Immature natural killer cell (primary cell): ENCODE data around the gene UQCC2. TPM values are rescaled to one million over a fixed set of nuclear protein-coding genes. Genes with fewer than 3 reads are reported as not detected.

Experiments
- DNase-seq, 3 donors: peaks; one replicate each; pipeline ENCODE4 v3.0.0; 2022; ENCODE audit warnings: mixed read lengths in 1 of 3
- H3K27ac Mint-ChIP-seq, 6 donors: one replicate each; pipeline ENCODE4 v1.8.0; 2020; ENCODE audit warnings: mixed read lengths in 6 of 6, mild to moderate bottlenecking in 5 of 6, inconsistent platforms in 4 of 6, moderate library complexity in 3 of 6
- H3K27me3 Mint-ChIP-seq, 3 donors: one replicate each; pipeline ENCODE4 v1.8.0; 2020 to 2021; ENCODE audit warnings: low read depth in 3 of 3, mild to moderate bottlenecking in 3 of 3, mixed read lengths in 3 of 3, moderate library complexity in 3 of 3, inconsistent platforms in 1 of 3
- H3K36me3 Mint-ChIP-seq, 3 donors: one replicate each; pipeline ENCODE4 v1.8.0; 2020; ENCODE audit warnings: mixed read lengths in 3 of 3, inconsistent platforms in 2 of 3, mild to moderate bottlenecking in 2 of 3
- H3K4me1 Mint-ChIP-seq, 2 donors: one replicate each; pipeline ENCODE4 v1.8.0; 2020; ENCODE audit warnings: inconsistent platforms in 2 of 2, mild to moderate bottlenecking in 2 of 2, mixed read lengths in 2 of 2, moderate library complexity in 1 of 2
- H3K4me3 Mint-ChIP-seq, 5 donors: one replicate each; pipeline ENCODE4 v1.8.0; 2020; ENCODE audit warnings: mild to moderate bottlenecking in 5 of 5, mixed read lengths in 5 of 5, inconsistent platforms in 3 of 5, moderate library complexity in 3 of 5
- H3K9me3 Mint-ChIP-seq, 6 donors: one replicate each; pipeline ENCODE4 v1.8.0; 2020; ENCODE audit warnings: mild to moderate bottlenecking in 6 of 6, mixed read lengths in 6 of 6, inconsistent platforms in 4 of 6, moderate library complexity in 3 of 6
- polyA plus RNA-seq, 3 donors: library from polyadenylated mRNA; unstranded; fragments of 300-500 nt; fragmentation: Illumina TruSeq; gene quantifications; one replicate each; pipeline ENCODE4 v1.2.3, GENCODE V29; 2021

The UQCC2 gene
- polyA plus RNA-seq, 3 donors from 2014 or later = 27.9 to 48.8 (median 37.4) TPM

- H3K36me3 Mint-ChIP-seq = peaks cover 20 to 36% (median 24%) of the 10 kb centered on the region in 3 donors
- peak overlapping the region; percentile 97 to 98 (median 97) for H3K27ac Mint-ChIP-seq
- H3K4me1 Mint-ChIP-seq = peaks cover 51 to 59% of the 10 kb centered on the region in 2 donors
- DNase-seq = peak; percentile 86 to 87 (median 86)
- H3K9me3 Mint-ChIP-seq = no peaks in the 10 kb centered on the region
- H3K27me3 Mint-ChIP-seq = peaks cover 0 to 9% (median 4%) of the 10 kb centered on the region in 3 donors
- H3K4me3 Mint-ChIP-seq = peak overlapping the region; percentile 22 to 73 (median 63)
Observed at GRCh38 chr6:33692760-33693158, 18.7 kb downstream of the UQCC2 start.

- H3K4me3 Mint-ChIP-seq = peak overlapping the region; percentile 22 to 73 (median 63)
- no peak for DNase-seq
- H3K9me3 Mint-ChIP-seq = no peaks in the 10 kb centered on the region
- peaks cover 20 to 33% (median 20%) of the 10 kb centered on the region in 3 donors for H3K36me3 Mint-ChIP-seq
- H3K27me3 Mint-ChIP-seq = peaks cover 0 to 9% (median 4%) of the 10 kb centered on the region in 3 donors
- H3K27ac Mint-ChIP-seq = peak overlapping the region; percentile 97 to 98 (median 97)
- peaks cover 45 to 55% of the 10 kb centered on the region in 2 donors for H3K4me1 Mint-ChIP-seq
Observed at GRCh38 chr6:33692078-33692759, 19.3 kb downstream of the UQCC2 start.

GRCh38 chr6:33691456-33692077 lies 19.9 kb downstream of the UQCC2 start:
- peaks cover 2 to 9% (median 7%) of the 10 kb centered on the region in 3 donors for H3K27me3 Mint-ChIP-seq
- H3K27ac Mint-ChIP-seq = peak overlapping the region; percentile 97 to 98 (median 97)
- peaks cover 40 to 49% of the 10 kb centered on the region in 2 donors for H3K4me1 Mint-ChIP-seq
- peaks cover 20 to 35% (median 22%) of the 10 kb centered on the region in 3 donors for H3K36me3 Mint-ChIP-seq
- no peaks in the 10 kb centered on the region for H3K9me3 Mint-ChIP-seq
- H3K4me3 Mint-ChIP-seq = no peak overlapping the region
- no peak for DNase-seq

- DNase-seq = no peak
- H3K9me3 Mint-ChIP-seq = no peaks in the 10 kb centered on the region
- H3K4me3 Mint-ChIP-seq = no peak overlapping the region
- peaks cover 24 to 34% (median 25%) of the 10 kb centered on the region in 3 donors for H3K36me3 Mint-ChIP-seq
- H3K27me3 Mint-ChIP-seq = peaks cover 2 to 9% (median 7%) of the 10 kb centered on the region in 3 donors
- H3K27ac Mint-ChIP-seq = peak overlapping the region; percentile 68 to 98 (median 97)
- peaks cover 32 to 42% of the 10 kb centered on the region in 2 donors for H3K4me1 Mint-ChIP-seq
Observed at GRCh38 chr6:33690766-33691165, 20.7 kb downstream of the UQCC2 start.

- H3K4me1 Mint-ChIP-seq = peaks cover 29 to 35% of the 10 kb centered on the region in 2 donors
- H3K9me3 Mint-ChIP-seq = no peaks in the 10 kb centered on the region
- peaks cover 2 to 9% (median 7%) of the 10 kb centered on the region in 3 donors for H3K27me3 Mint-ChIP-seq
- H3K27ac Mint-ChIP-seq = peak overlapping the region; percentile 63 to 97 (median 71)
- H3K36me3 Mint-ChIP-seq = peaks cover 24 to 37% (median 25%) of the 10 kb centered on the region in 3 donors
- no peak overlapping the region for H3K4me3 Mint-ChIP-seq
- DNase-seq = no peak
Observed at GRCh38 chr6:33689879-33690278, 21.6 kb downstream of the UQCC2 start.

- Mint-ChIP-seq H3K4me3 (no peak overlapping the region), H3K9me3 (no peaks in the 10 kb centered on the region), H3K27ac (peak overlapping the region in 4 of 6 donors; percentile 59 to 97 (median 70)), H3K27me3 (peaks cover 2 to 6% (median 2%) of the 10 kb centered on the region in 3 donors), H3K4me1 (peaks cover 21 to 28% of the 10 kb centered on the region in 2 donors), H3K36me3 (peaks cover 21 to 35% (median 24%) of the 10 kb centered on the region in 3 donors)
- no peak for DNase-seq
Observed at GRCh38 chr6:33689148-33689494, 22.4 kb downstream of the UQCC2 start.

- H3K4me3 Mint-ChIP-seq = no peak overlapping the region
- H3K27me3 Mint-ChIP-seq = peaks cover 2 to 4% (median 2%) of the 10 kb centered on the region in 3 donors
- peaks cover 18 to 32% (median 24%) of the 10 kb centered on the region in 3 donors for H3K36me3 Mint-ChIP-seq
- peak overlapping the region in 2 of 6 donors; percentile 35 to 59 for H3K27ac Mint-ChIP-seq
- H3K9me3 Mint-ChIP-seq = no peaks in the 10 kb centered on the region
- no peak for DNase-seq
- peaks cover 16 to 23% of the 10 kb centered on the region in 2 donors for H3K4me1 Mint-ChIP-seq
Observed at GRCh38 chr6:33688451-33689147, 22.9 kb downstream of the UQCC2 start.

GRCh38 chr6:33688006-33688405 lies 23.5 kb downstream of the UQCC2 start:
- no peak for DNase-seq
- Mint-ChIP-seq H3K4me3 (no peak overlapping the region), H3K27me3 (peaks cover 2 to 4% (median 2%) of the 10 kb centered on the region in 3 donors), H3K4me1 (peaks cover 10 to 17% of the 10 kb centered on the region in 2 donors), H3K9me3 (no peaks in the 10 kb centered on the region), H3K36me3 (peaks cover 18 to 32% (median 24%) of the 10 kb centered on the region in 3 donors), H3K27ac (no peak overlapping the region)

GRCh38 chr6:33686981-33687975 lies 24.2 kb downstream of the UQCC2 start:
- no peaks in the 10 kb centered on the region for H3K9me3 Mint-ChIP-seq
- H3K27me3 Mint-ChIP-seq = peaks cover 0 to 4% (median 2%) of the 10 kb centered on the region in 3 donors
- peak overlapping the region in 1 of 6 donors; percentile 55 for H3K27ac Mint-ChIP-seq
- DNase-seq = no peak
- H3K4me3 Mint-ChIP-seq = no peak overlapping the region
- peaks cover 13 to 30% (median 18%) of the 10 kb centered on the region in 3 donors for H3K36me3 Mint-ChIP-seq
- H3K4me1 Mint-ChIP-seq = peaks cover 3 to 9% of the 10 kb centered on the region in 2 donors

- H3K4me1 Mint-ChIP-seq = peaks cover 0 to 3% of the 10 kb centered on the region in 2 donors
- H3K27ac Mint-ChIP-seq = peak overlapping the region in 5 of 6 donors; percentile 5 to 73 (median 59)
- H3K4me3 Mint-ChIP-seq = no peak overlapping the region
- H3K36me3 Mint-ChIP-seq = peaks cover 13 to 33% (median 19%) of the 10 kb centered on the region in 3 donors
- H3K9me3 Mint-ChIP-seq = no peaks in the 10 kb centered on the region
- DNase-seq = no peak
- peaks cover 0 to 4% (median 2%) of the 10 kb centered on the region in 3 donors for H3K27me3 Mint-ChIP-seq
Observed at GRCh38 chr6:33686225-33686924, 25.1 kb downstream of the UQCC2 start.

- Mint-ChIP-seq H3K27ac (no peak overlapping the region), H3K4me3 (no peak overlapping the region), H3K9me3 (no peaks in the 10 kb centered on the region), H3K27me3 (peaks cover 0 to 2% (median 2%) of the 10 kb centered on the region in 3 donors), H3K36me3 (peaks cover 13 to 38% (median 19%) of the 10 kb centered on the region in 3 donors), H3K4me1 (no peaks in the 10 kb centered on the region)
- DNase-seq = no peak
Observed at GRCh38 chr6:33685411-33686224, 25.9 kb downstream of the UQCC2 start.
